ENCODE data around the gene FRMD3.

DNA sequence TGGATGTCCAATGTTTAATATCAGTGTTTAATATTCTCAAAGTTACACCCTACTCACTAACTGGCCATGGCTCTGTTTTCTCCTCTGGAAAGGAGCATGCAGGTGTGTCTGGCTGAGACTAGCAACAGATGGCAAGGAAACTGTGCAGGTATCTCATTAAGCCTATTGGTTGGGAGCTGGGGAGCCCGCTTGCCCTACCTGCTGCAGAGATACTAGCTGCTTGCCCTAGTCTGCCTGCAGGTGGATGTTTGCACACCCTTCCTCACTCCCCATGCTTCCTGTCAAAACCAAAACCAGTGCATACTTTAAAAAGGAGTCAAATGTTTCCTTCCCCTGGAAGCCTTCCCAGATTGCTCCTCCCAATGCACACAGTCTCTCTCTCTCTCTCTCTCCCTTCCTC lies 247.0 kb downstream of the FRMD3 start:
- TF ChIP-seq, protein P1, sequence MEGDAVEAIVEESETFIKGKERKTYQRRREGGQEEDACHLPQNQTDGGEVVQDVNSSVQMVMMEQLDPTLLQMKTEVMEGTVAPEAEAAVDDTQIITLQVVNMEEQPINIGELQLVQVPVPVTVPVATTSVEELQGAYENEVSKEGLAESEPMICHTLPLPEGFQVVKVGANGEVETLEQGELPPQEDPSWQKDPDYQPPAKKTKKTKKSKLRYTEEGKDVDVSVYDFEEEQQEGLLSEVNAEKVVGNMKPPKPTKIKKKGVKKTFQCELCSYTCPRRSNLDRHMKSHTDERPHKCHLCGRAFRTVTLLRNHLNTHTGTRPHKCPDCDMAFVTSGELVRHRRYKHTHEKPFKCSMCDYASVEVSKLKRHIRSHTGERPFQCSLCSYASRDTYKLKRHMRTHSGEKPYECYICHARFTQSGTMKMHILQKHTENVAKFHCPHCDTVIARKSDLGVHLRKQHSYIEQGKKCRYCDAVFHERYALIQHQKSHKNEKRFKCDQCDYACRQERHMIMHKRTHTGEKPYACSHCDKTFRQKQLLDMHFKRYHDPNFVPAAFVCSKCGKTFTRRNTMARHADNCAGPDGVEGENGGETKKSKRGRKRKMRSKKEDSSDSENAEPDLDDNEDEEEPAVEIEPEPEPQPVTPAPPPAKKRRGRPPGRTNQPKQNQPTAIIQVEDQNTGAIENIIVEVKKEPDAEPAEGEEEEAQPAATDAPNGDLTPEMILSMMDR (conservative IDR thresholded peaks at IDR 0.05 in 1 of 2, IDR thresholded peaks at IDR 0.05 in 1 of 2; ENCODE audit: low read depth in 1 of 2, low read length in 2 of 2), result no peak
- TF ChIP-seq EZH2 (IDR thresholded peaks at IDR 0.05; ENCODE audit: low read length, missing control alignments), result no peak

All from fibroblast of lung (primary cell).